IPS DF 6.9 (cell line): ENCODE results near the gene EDA.
"Not testable (repeated sequence)": the region's sequence is repeated elsewhere in the genome, so short reads cannot be mapped to it uniquely, and the experiment has no call there.

Source experiments
- DNase-seq: peaks from one replicate; pipeline ENCODE4 v3.0.0-alpha.2; 2013; ENCODE audit warnings: low read depth, low spot score
- H3K27ac ChIP-seq: one replicate; pipeline ENCODE4 v1.5.1; 2013; ENCODE audit warnings: low read length, control low read depth
- H3K27me3 ChIP-seq: 2 replicates; pipeline ENCODE4 v1.6.1; 2013; ENCODE audit warnings: mild to moderate bottlenecking, low read length; ENCODE audit not compliant: control insufficient read depth, insufficient read depth
- H3K36me3 ChIP-seq: 2 replicates; pipeline ENCODE4 v1.6.1; 2013; ENCODE audit warnings: low read length; ENCODE audit not compliant: control insufficient read depth, insufficient read depth
- H3K4me1 ChIP-seq: 2 replicates; pipeline ENCODE4 v1.6.1; 2013; ENCODE audit warnings: low read length; ENCODE audit not compliant: control insufficient read depth, insufficient read depth
- H3K4me3 ChIP-seq: 2 replicates; pipeline ENCODE4 v1.5.1; 2013; ENCODE audit warnings: mild to moderate bottlenecking, low read length
- H3K9me3 ChIP-seq: 2 replicates; pipeline ENCODE4 v1.6.1; 2013; ENCODE audit warnings: low read length, inconsistent platforms; ENCODE audit not compliant: control insufficient read depth, insufficient read depth
- WGBS: extraction: QIAGEN DNeasy Blood & Tissue Kit; methylation state at CpG from one replicate; pipeline ENCODE4 v1.1.7; 2013; ENCODE audit warnings: mixed read lengths, missing lambda C conversion rate; ENCODE audit not compliant: insufficient read length, insufficient coverage; 5-methylcytosine and 5-hydroxymethylcytosine counted together

Gene EDA

DNA sequence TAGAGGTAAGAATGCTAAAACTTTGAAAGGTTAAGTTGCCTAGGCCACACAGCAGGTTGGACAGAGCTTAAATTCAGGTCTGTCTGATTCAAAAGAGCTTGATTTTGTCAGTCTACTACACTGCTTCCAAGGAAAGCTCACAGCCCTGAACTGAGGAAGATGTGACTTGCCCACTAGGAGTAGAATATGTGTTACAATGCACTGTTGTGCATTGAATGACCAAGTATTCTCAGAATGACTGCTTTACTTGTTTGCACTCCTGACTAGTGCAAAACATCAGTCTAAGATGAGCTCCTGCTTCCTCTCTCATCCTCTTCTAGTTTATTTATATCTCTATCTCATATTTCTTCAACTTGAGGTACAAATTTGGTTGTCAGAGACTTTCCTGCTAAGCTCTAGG is 377.6 kb downstream of the EDA start:
- no peaks in the 10 kb centered on the region for H3K9me3 ChIP-seq
- no peaks in the 10 kb centered on the region for H3K27me3 ChIP-seq
- no peak overlapping the region for H3K4me3 ChIP-seq
- H3K27ac ChIP-seq = no peak overlapping the region
- H3K36me3 ChIP-seq = no peaks in the 10 kb centered on the region
- no peaks in the 10 kb centered on the region for H3K4me1 ChIP-seq
- DNase-seq = no peak

DNA sequence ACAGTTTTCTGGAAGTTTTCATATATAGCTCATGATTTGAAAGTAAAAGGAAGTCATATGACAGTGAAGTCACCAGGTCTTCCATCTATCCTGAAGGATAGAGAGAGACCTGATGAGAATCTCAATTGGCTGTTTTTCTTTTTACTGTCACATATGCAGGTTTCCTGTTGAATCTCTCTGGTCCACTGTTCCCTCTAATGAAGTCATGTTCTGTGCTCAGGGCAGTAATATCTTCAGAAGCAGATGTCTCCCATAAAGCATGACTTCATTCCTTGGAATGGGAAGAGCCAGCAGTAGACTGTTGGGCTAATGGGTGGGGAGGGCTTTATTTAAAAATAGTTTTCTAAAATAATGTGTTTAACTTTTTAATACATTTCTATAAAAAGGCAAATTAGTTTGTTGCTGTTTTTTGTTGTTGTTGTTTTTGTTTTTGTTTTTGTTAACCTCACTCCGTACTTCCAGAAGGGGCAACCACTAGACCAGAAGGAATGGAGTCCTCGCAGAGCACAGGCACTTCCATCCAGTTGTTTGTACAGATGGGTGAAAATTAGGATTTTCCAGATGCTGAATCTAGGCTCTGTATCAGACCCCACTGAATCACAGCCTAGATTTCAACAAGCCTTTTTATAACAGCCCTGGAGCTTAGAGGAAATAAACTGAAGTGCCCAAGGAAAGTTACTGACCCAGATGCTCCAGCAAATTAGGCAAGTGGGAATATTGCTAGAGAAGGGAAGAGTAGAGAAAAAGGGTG is 379.6 kb downstream of the EDA start:
- no peaks in the 10 kb centered on the region for H3K36me3 ChIP-seq
- H3K27me3 ChIP-seq = no peaks in the 10 kb centered on the region
- H3K9me3 ChIP-seq = no peaks in the 10 kb centered on the region
- no peak overlapping the region for H3K4me3 ChIP-seq
- WGBS = no CpG with 5 or more reads among the region's 2 CpGs
- no peaks in the 10 kb centered on the region for H3K4me1 ChIP-seq
- no peak overlapping the region for H3K27ac ChIP-seq
- no peak for DNase-seq

DNA sequence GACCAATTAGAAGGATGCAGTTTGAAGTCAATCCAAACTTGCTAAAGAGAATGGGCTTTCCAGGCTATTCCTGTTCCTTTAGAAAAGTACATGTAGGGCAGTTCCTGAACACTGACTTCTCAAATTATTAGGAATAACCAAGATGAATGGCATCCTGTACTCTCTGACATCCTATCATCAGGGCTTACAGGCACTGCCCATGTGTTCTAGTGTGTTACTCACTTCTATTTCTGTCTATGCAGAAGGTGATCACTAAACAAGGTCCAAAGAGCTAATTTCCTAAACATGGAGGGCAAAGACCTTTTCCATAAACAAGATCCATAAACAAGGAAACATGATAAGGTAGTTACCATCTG is 380.2 kb downstream of the EDA start:
- Histone ChIP-seq H3K27me3 (no peaks in the 10 kb centered on the region), H3K36me3 (no peaks in the 10 kb centered on the region), H3K27ac (no peak overlapping the region), H3K4me3 (no peak overlapping the region), H3K4me1 (no peaks in the 10 kb centered on the region), H3K9me3 (no peaks in the 10 kb centered on the region)
- DNase-seq = no peak

DNA sequence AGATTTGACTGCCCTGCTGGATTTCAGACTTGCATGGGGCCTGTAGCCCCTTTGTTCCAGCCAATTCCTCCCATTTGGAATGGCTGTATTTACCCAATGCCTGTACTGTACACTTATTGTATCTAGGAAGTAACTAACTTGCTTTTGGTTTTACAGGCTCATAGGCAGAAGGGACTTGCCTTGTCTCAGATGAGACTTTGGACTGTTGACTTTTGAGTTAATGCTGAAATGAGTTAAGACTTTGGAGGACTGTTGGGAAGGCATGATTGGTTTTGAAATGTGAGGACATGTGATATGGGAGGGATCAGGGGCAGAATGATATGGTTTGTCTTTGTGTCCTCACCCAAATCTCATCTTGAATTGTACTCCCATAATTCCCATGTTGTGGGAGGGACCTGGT is 382.4 kb downstream of the EDA start:
- H3K4me1 ChIP-seq, H3K4me3 ChIP-seq, H3K27me3 ChIP-seq, H3K9me3 ChIP-seq, H3K27ac ChIP-seq, H3K36me3 ChIP-seq, DNase-seq: not testable (repeated sequence)

DNA sequence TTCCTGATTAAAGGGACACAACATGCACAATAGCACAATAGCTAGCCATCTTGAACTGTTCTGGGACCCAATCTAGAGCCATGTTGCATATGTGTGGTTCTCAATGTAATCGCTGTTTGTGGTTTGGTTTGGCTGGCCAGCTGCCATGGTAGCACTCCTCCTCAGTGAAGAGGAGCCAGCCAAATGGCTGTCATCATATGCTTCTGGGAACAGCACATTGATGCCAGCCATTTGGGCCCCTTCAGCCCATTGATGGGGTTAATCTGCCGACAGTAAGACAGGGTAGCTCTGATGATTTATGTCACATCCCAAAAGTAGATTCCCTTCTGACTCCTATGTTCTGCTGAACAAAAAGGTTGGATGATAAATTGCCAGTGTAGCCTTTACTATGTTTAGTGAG is 385.4 kb downstream of the EDA start:
- no CpG with 5 or more reads among the region's 2 CpGs for WGBS
- Histone ChIP-seq H3K4me3 (no peak overlapping the region), H3K27me3 (no peaks in the 10 kb centered on the region)

DNA sequence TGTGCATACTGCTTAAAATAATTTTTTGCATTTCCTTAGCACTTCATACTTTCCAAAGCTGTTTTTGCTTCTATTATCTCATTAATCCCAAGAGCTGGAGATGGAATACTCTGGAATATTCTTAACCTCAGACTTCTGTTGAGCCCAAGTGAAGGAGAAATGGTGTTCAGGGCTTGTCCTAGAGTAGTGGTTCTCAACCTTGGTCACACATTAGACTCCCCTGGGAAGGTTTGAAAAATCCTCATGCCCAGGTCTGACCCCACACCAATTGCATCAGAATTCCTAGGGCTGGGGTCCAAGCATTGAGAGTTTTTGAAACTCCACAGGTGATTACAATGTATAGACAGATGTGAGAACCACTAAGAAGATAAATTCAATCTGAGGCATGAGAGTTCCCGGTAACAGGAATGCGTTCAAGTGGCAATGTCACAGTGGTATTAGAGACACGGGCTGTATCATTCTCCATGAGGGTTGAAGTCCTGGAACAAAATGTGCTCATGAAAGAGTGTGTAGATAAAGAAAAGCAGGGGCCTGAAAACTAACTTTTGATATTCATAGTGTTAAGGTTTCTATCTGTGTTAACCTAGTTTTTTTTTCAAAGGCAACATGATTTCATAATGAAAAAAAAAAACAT is 385.9 kb downstream of the EDA start:
- H3K36me3 ChIP-seq = no peaks in the 10 kb centered on the region
- H3K27ac ChIP-seq = no peak overlapping the region
- no peak for DNase-seq
- no peaks in the 10 kb centered on the region for H3K27me3 ChIP-seq
- H3K4me3 ChIP-seq = no peak overlapping the region
- no CpG with 5 or more reads among the region's 3 CpGs for WGBS
- H3K4me1 ChIP-seq = no peaks in the 10 kb centered on the region
- no peaks in the 10 kb centered on the region for H3K9me3 ChIP-seq

More for the DNA sequence above, 385.4 kb downstream of the EDA start:
- DNase-seq = no peak
- Histone ChIP-seq H3K36me3 (no peaks in the 10 kb centered on the region), H3K4me1 (no peaks in the 10 kb centered on the region), H3K27ac (no peak overlapping the region), H3K9me3 (no peaks in the 10 kb centered on the region)

DNA sequence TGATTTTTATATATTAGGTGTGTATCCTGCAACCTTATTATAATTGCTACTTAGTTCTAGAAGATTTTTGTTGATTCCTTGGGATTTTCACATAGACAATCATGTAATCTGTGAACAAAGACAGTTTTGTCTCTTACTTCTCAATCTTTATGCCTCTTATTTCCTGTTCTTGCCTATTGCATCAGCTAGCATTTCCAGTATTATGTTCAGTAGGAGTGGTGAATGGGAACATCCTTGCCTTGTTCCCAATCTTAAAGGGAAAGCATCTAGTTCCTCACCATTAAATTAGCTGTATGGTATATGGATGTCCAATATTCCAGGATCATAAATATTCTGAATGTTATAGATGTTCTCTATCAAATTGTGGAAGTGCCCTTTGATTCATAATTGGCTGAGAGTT is 392.0 kb downstream of the EDA start:
- H3K9me3 ChIP-seq = no peaks in the 10 kb centered on the region
- H3K27ac ChIP-seq = no peak overlapping the region
- H3K36me3 ChIP-seq = no peaks in the 10 kb centered on the region
- DNase-seq = no peak
- H3K4me1 ChIP-seq = no peaks in the 10 kb centered on the region
- no peaks in the 10 kb centered on the region for H3K27me3 ChIP-seq
- H3K4me3 ChIP-seq = no peak overlapping the region

DNA sequence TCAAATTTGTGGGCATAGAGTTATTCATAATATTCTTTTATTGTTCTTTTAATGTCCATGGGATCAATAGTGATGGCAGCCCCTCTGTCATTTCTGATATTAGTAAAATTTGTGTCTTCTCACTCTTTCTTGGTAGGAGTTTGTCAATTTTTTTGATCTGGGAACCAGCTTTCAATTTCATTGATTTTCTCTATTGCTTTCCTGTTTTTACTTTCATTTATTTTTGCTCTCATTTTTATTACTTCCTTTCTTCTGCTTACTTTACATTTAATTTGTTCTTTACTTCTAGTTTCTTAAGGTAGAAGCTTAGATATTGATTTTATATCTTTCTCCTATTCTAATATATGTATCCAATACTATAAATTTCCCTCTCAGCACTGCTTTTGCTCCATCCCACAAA is 393.1 kb downstream of the EDA start:
- no peak for DNase-seq
- H3K36me3 ChIP-seq = no peaks in the 10 kb centered on the region
- H3K9me3 ChIP-seq = no peaks in the 10 kb centered on the region
- no peaks in the 10 kb centered on the region for H3K4me1 ChIP-seq
- H3K4me3 ChIP-seq = no peak overlapping the region
- H3K27me3 ChIP-seq = no peaks in the 10 kb centered on the region
- no peak overlapping the region for H3K27ac ChIP-seq

DNA sequence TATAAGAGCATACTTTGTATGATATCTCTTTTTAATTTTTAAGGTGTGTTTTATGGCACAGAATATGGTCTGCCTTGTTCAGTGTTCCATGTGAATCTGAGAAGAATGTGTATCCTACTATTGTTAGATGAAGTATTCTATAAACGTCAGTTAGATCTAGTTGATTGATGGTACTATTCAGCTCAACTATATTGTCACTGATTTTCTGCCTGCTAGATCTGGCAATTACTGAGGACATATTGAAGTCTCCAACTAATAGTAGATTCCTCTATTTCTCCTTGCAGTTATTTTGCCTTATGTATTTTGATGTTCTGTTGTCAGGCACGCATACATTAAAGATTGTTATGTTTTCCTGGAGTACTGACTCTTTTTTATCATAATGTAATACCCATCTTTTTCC is 394.1 kb downstream of the EDA start:
- Histone ChIP-seq H3K36me3 (no peaks in the 10 kb centered on the region), H3K27me3 (no peaks in the 10 kb centered on the region), H3K9me3 (no peaks in the 10 kb centered on the region), H3K4me1 (no peaks in the 10 kb centered on the region), H3K27ac (no peak overlapping the region), H3K4me3 (no peak overlapping the region)
- no CpG with 5 or more reads among the region's 2 CpGs for WGBS
- no peak for DNase-seq

DNA sequence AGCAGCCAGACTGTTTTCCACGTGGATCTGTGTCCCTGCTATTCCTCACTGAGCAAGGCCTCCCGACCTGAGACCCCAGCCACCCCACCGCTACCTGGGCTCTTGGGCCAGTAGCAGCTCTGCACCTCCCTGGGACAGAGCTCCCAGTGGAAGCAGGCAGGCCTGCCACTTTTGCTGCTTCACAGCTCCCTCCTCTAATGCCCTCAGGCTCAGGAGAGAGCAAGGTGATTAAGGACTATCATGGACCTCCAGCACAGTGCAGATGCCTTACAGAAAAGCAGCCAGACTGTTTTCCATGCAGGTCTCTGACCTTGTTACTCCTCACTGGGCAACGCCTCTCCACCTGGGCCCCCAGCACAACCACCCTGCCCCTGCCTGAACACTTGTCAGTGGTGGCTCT is 396.8 kb downstream of the EDA start:
- Histone ChIP-seq H3K36me3 (no peaks in the 10 kb centered on the region), H3K27ac (no peak overlapping the region), H3K9me3 (no peaks in the 10 kb centered on the region), H3K4me3 (no peak overlapping the region), H3K27me3 (no peaks in the 10 kb centered on the region), H3K4me1 (no peaks in the 10 kb centered on the region)
- DNase-seq = no peak
- WGBS = no CpG with 5 or more reads among the region's 4 CpGs
